Measurements from ENCODE around the gene SV2A.
"Not testable (repeated sequence)": the region's sequence is repeated elsewhere in the genome, so short reads cannot be mapped to it uniquely, and the experiment has no call there.

SV2A gene

GRCh38 chr1:149928401-149928724, 10.7 kb upstream of the SV2A start:
- no peak for DNase-seq (ENCODE audit: low read depth)

- peak; percentile 77 for DNase-seq (ENCODE audit: low read depth)
Observed at GRCh38 chr1:149927563-149928400, 10.1 kb upstream of the SV2A start, which contains the start of gene SF3B4. Gene SF3B4, minus strand, starts transcription at chr1:149927803. Its CDS starts 44 bp downstream, at chr1:149927759.

- DNase-seq (ENCODE audit: low read depth): no peak
Observed at GRCh38 chr1:149927056-149927562, 9.5 kb upstream of the SV2A start.

- DNase-seq (ENCODE audit: low read depth): no peak
Observed at GRCh38 chr1:149926296-149926695, 8.7 kb upstream of the SV2A start.

- no peak for DNase-seq (ENCODE audit: low read depth)
Observed at GRCh38 chr1:149925751-149926150, 8.1 kb upstream of the SV2A start.

GRCh38 chr1:149925345-149925744, 7.7 kb upstream of the SV2A start:
- DNase-seq (ENCODE audit: low read depth): no peak

- no peak for DNase-seq (ENCODE audit: low read depth)
Observed at GRCh38 chr1:149923626-149924025, 6.0 kb upstream of the SV2A start.

GRCh38 chr1:149916898-149917252, 769 bp downstream of the SV2A start:
- no peak for DNase-seq (ENCODE audit: low read depth)

GRCh38 chr1:149916193-149916897, 1.3 kb downstream of the SV2A start:
- no peak for DNase-seq (ENCODE audit: low read depth)

GRCh38 chr1:149915429-149916192, 2.0 kb downstream of the SV2A start:
- peak; percentile 71 for DNase-seq (ENCODE audit: low read depth)

GRCh38 chr1:149914545-149914944, 3.1 kb downstream of the SV2A start:
- no peak for DNase-seq (ENCODE audit: low read depth)

GRCh38 chr1:149906570-149907075, 11.0 kb downstream of the SV2A start:
- no peak for DNase-seq (ENCODE audit: low read depth)

GRCh38 chr1:149903836-149904491, 13.7 kb downstream of the SV2A start:
- DNase-seq (ENCODE audit: low read depth): no peak

- DNase-seq (ENCODE audit: low read depth): no peak
Observed at GRCh38 chr1:149899460-149900284, 18.0 kb downstream of the SV2A start, which contains the start of gene BOLA1. Gene BOLA1, plus strand, starts transcription at chr1:149899568. Its CDS starts 492 bp downstream, at chr1:149900060.

- DNase-seq (ENCODE audit: low read depth): no peak
Observed at GRCh38 chr1:149896575-149896974, 21.1 kb downstream of the SV2A start.

GRCh38 chr1:149888999-149889289, 28.7 kb downstream of the SV2A start:
- no peak for DNase-seq (ENCODE audit: low read depth)

- peak; percentile 72 for DNase-seq (ENCODE audit: low read depth)
Observed at GRCh38 chr1:149888247-149888998, 29.2 kb downstream of the SV2A start.

GRCh38 chr1:149887456-149888246, 30.0 kb downstream of the SV2A start:
- DNase-seq (ENCODE audit: low read depth): peak; percentile 80

- DNase-seq (ENCODE audit: low read depth): not testable (repeated sequence)
Observed at GRCh38 chr1:149887196-149887455, 30.5 kb downstream of the SV2A start.

Data from CMK (cell line).